GM21447 (cell line): ENCODE results near the gene CSNK1G2.

Source experiments
- ATAC-seq: cut with Tn5 transposase; IDR thresholded peaks from one replicate; pipeline ENCODE4 v1.9.1; 2021; ENCODE audit not compliant: unreplicated experiment

Gene CSNK1G2

GRCh38 chr19:1917926-1918325 lies 23.0 kb upstream of the CSNK1G2 start:
- no peak for ATAC-seq

- ATAC-seq, result no peak
Observed at GRCh38 chr19:1918975-1919374, 22.0 kb upstream of the CSNK1G2 start.

GRCh38 chr19:1920644-1921043 lies 20.3 kb upstream of the CSNK1G2 start:
- no peak for ATAC-seq

- no peak for ATAC-seq
Observed at GRCh38 chr19:1921326-1921725, 19.6 kb upstream of the CSNK1G2 start.

- ATAC-seq, result no peak
Observed at GRCh38 chr19:1921825-1922224, 19.1 kb upstream of the CSNK1G2 start.

- ATAC-seq, result no peak
Observed at GRCh38 chr19:1922803-1923202, 18.2 kb upstream of the CSNK1G2 start.

- ATAC-seq, result no peak
Observed at GRCh38 chr19:1923319-1923718, 17.7 kb upstream of the CSNK1G2 start.

GRCh38 chr19:1924320-1924961 lies 16.5 kb upstream of the CSNK1G2 start:
- ATAC-seq, result no peak

- ATAC-seq, result no peak
Observed at GRCh38 chr19:1925544-1925943, 15.4 kb upstream of the CSNK1G2 start.

GRCh38 chr19:1929021-1929742 lies 11.8 kb upstream of the CSNK1G2 start:
- no peak for ATAC-seq

- ATAC-seq, result no peak
Observed at GRCh38 chr19:1931445-1931844, 9.5 kb upstream of the CSNK1G2 start.

- no peak for ATAC-seq
Observed at GRCh38 chr19:1932395-1932794, 8.6 kb upstream of the CSNK1G2 start.

- no peak for ATAC-seq
Observed at GRCh38 chr19:1933244-1933643, 7.7 kb upstream of the CSNK1G2 start.

- no peak for ATAC-seq
Observed at GRCh38 chr19:1933942-1934341, 7.0 kb upstream of the CSNK1G2 start.

- no peak for ATAC-seq
Observed at GRCh38 chr19:1935484-1936208, 5.3 kb upstream of the CSNK1G2 start.

- no peak for ATAC-seq
Observed at GRCh38 chr19:1936430-1936829, 4.5 kb upstream of the CSNK1G2 start.

- no peak for ATAC-seq
Observed at GRCh38 chr19:1936916-1937610, 3.9 kb upstream of the CSNK1G2 start.

- ATAC-seq, result no peak
Observed at GRCh38 chr19:1938071-1938470, 2.9 kb upstream of the CSNK1G2 start.

GRCh38 chr19:1942078-1942933 lies 1.3 kb downstream of the CSNK1G2 start:
- no peak for ATAC-seq

GRCh38 chr19:1942934-1943555 lies 2.1 kb downstream of the CSNK1G2 start:
- no peak for ATAC-seq
